ENCODE measurements around the gene TBXAS1.

DNA sequence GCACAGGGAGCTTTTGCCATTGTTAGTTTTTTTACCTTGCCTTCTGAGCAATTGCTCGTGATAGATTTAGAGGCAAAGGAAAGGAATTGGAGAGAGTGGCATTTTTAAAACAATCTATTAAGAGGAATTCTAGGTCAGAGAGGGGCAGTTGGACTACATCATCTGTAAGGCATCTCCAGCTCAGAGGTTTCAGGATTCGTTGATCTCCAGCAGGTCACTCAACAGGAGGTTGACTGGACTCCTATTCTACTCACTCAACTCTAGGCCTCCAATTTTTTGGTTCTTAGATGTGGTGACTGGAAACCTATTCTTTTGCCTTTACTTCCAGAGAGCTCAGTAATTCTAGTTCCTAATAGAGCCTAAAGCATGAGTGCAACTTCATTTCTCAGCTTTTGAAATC is 42.8 kb downstream of the TBXAS1 start:
- TF ChIP-seq POLR2A (IDR thresholded peaks at IDR 0.05; ENCODE audit: low read length) (no peak), GATA1 (IDR thresholded peaks at IDR 0.05; ENCODE audit: low read depth, low read length) (no peak)

Data from erythroblast (primary cell).